HG02798 (cell line): Measurements from ENCODE around the gene FHIT.
"Not testable (repeated sequence)": the region's sequence is repeated elsewhere in the genome, so short reads cannot be mapped to it uniquely, and the experiment has no call there.

Source experiments
- ATAC-seq: cut with Tn5 transposase; IDR thresholded peaks from one replicate; pipeline ENCODE4 v1.9.1; 2021; ENCODE audit warnings: mild to moderate bottlenecking; ENCODE audit not compliant: unreplicated experiment, poor library complexity

Gene FHIT

DNA sequence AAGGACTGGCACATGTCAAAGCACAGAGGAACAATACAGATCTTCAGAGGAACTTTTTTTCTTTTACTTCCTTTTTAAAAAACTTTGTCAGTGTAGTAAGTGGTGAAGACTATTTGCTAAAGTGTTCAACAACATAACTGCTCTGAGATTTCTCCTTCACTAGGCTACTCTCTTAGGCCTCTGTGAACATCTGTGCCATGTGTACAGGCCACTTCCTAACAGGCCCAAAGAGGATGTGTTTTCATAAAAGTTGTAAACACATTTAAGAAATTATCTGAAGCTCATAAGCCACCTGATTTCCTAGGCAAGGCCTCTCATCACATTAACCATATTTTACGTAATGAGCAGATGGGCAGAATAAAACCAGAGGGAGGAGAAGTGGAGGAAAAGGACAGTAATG lies 235.4 kb downstream of the FHIT start:
- no peak for ATAC-seq

DNA sequence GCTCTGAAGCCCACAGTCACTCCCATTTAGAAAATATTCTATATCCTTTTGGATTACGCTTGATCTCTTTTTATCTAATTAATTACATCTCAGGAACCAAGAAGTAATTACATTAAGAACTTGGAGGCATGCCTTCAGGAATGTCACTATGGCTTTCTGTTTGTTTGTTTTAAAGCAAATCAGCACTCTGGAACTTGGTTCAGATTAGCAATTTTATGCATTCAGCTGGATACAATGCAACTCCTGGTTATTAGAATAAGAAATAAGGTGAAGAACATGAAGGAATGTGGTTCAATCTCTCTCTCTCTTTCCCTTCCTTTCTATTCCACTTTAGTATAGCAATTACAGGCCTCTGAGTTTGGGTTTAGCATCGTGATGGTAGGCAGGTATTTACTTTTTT lies 235.8 kb downstream of the FHIT start:
- ATAC-seq, result no peak

DNA sequence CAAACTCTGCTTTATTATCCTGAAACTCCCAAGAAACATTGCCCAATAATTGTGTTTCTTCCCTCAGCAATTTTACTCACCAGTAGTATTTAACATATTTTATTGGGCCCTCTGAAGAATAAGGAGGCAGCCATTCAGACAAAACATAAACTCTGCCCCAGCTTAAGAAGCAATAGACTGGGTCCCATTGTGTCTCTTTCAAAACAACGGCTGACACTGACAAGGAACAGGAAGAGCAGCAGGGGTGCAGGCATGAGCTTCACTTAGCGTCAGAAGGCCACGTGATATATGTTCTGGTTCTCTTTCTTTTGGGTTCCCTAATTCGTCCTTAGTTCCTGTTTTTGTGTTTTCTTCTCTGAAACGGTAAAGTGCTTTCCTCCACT lies 242.3 kb downstream of the FHIT start:
- ATAC-seq, result no peak

DNA sequence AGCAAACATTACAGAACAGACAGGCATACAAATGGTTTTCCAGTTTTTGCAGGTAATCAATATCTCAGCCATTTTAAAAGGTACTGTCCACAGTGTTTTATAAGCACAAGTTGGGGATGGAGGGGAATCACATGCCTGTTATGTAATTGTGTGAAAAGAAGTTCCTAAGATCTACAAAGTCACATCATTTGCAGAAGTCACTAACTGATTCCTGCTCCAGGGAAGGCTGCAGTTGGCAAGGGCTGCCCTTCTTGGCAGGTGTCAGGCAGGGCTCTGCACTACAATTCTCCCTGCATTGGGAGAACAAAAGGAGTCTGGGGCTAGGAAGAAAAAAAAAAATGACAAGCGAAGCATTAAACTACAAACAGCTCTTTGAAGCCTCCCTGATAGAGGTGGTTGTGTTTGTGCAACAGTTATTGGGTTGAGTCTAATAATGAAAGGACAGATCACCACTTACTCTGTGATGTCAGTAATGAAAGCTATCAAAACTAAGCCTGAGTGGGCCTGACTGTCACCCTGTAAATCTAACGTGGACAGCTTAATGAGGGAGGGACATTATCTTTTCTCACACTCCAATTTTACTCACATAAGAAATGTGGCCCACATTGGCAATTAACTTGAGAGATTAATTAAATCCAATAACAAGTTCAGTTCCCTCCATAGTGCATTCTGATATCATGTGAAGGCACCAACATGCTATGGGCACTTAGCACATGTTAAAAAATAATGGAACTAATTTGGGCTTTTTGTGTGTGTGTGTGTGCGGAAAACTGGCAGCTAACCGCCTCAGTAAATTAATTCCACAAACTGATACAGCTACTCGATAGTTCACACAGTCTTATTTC lies 242.9 kb downstream of the FHIT start:
- ATAC-seq, result no peak

DNA sequence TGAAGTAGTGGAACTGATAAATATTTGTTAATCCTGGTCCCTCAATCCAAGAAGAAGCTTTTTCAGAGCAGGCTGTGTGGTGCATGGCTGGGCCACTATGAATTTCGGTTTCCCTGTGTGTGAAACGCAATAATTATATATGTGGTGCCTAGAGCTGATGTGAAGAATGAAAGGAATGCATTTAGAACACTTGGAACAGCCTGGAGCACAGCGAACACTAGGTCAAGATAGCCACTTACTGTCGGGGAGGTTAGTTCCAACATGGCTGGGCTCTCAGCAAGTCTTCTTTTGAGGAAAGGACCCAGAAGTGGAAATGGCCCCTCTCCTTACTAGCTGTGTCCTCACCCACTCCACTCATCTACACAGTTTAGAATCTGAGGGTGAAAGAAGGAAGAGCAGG lies 245.7 kb downstream of the FHIT start:
- ATAC-seq, result no peak

DNA sequence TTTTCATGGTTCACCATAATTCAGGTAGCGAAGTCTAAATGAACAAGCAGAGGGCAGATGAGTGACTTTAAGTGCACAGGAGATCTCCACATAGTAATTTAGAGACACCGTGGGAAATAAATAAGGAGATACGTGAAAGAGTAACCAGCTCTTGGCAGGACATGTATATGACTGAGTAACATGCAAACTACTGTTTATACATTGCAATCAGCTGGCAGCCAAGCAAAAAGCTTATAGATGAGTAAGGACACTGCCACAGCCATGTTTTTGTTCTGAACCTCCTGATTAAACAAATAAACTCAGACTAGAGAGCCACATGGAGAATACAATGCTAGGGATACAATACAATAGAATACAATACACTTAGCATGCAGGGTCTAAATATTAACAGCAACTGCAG lies 252.4 kb downstream of the FHIT start:
- ATAC-seq, result no peak

DNA sequence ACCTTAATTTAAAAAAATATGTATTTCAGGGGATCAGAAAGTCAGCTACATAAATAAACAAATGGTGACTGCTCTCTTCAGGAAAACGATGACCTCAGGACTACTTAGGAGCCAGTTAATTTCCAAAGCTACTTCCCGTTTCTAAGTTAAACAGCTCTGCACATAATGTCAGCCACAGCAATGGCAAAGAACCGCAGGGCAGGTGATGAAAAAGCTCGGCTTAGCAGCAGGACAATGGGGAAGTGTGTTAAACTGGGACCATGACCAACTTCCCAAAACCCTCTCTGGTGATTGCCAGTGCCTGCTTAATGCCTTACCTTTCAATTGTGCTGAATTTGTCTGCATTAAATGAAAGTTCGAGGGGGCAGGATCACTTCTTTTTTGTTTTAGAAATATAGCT lies 258.9 kb downstream of the FHIT start:
- ATAC-seq, result no peak

DNA sequence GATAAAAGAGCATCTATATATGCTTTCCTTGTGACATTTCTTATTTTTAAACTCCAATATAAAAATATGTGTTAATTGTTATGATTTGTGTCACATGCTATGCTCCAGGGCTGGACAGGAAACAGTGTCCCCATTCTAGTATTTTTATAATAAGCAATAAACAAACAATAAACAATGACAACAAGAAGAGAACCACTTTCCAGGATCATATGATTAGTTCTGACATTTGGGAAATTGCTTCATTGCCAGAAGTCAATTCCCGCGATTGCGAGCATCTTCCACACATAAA lies 260.9 kb downstream of the FHIT start:
- no peak for ATAC-seq

DNA sequence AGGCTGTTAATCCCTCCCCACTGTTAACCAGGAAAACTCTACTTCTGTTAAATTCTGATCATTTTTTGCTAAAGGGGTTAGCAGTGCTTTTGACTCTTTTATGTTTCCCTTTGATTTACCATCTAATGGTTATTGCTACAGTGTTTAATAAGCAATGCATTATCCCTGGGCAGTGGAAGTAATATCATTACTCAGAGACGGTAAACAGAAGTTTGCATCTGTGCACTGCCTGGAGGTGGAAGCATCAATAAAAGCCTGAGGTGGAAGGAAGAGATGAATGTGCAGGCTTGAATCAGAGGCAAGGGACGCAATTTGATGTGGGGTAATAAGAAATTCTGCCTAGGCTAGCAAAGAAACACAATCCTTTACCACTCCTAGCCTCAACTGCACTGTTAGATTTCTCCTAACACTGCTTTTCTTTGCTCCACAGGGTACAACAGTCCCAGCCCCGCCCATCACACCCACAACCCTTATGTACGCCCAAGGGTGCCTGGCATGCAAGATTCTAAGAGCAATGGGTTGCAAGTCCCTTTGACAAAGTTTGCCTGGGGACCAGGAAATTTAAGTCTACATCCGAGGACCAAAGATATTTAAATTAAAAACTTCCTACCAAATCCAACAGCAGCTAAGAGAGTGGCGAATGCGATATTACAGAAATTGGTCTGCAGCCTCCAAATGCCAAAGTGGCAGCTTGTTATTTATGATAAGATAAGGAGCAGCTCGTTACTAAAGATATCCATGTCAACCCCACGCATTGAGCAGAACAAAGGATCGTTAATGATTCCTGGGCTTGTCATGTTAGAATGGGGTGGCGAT lies 261.4 kb downstream of the FHIT start:
- no peak for ATAC-seq

DNA sequence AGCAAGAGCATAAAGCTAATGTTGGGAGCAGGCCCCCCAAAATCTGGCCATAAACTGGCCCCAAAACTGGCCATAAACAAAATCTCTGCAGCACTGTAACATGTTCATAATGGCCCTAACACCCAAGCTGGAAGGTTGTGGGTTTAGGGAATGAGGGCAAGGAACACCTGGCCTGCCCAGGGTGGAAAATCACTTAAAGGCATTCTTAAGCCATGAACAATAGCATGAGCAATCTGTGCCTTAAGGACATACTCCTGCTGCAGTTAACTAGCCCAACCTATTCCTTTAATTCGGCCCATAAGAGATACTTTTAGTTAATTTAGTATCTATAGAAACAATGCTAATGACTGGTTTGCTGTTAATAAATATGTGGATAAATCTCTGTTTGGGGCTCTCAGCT lies 264.1 kb downstream of the FHIT start:
- not testable (repeated sequence) for ATAC-seq

DNA sequence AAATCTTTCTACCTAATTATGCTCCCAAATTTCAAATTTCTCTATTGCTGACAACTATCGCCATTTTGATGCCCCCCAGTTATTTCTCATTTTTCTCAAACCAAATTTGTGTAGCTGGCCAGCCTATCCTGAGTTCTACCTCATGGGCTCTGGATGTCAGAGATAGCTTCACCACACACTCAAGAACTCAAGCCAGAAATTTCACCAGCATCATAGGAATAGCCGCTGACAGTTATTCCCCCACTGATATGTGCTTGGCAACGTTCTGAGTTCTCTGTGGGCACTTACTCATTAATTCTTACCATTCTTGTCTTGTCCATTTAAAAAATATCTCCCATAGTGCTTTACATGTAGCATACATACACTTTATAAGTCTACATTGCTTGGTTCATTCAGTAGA lies 264.7 kb downstream of the FHIT start:
- no peak for ATAC-seq

DNA sequence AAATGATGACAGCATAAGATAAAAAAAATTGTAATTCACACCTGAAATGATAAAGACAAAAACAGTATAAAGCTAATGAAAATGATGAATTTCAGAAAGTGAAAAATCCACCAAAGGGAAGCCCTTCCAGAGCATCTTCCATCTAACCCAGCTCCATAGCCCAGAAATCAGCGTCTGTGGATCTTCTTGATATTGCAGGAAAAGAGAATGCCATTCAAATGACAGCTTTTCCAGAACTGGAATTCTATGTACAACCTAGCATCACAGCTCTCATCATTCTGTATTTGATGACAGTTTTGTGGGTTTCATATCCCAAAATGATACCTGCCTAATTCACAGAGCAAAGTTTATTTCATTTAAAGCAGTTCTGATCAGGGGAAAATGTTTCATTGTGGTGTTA lies 267.3 kb downstream of the FHIT start:
- no peak for ATAC-seq

DNA sequence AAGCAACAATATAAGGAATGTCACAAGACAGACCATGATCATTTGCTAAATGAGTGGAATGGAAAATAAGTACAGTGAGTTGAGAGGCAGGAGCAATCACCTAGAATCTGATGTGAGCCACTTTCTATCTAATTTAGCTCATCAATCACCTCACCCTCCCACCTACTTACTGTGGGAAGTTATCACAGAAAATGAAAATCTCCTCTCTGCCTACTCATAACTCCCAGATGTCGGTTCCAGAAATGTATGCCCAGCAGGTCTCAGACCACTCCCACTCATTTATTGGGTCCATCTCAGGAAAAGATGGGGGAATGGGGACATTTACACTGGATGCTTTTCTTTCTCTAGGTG lies 270.9 kb downstream of the FHIT start:
- ATAC-seq, result no peak

DNA sequence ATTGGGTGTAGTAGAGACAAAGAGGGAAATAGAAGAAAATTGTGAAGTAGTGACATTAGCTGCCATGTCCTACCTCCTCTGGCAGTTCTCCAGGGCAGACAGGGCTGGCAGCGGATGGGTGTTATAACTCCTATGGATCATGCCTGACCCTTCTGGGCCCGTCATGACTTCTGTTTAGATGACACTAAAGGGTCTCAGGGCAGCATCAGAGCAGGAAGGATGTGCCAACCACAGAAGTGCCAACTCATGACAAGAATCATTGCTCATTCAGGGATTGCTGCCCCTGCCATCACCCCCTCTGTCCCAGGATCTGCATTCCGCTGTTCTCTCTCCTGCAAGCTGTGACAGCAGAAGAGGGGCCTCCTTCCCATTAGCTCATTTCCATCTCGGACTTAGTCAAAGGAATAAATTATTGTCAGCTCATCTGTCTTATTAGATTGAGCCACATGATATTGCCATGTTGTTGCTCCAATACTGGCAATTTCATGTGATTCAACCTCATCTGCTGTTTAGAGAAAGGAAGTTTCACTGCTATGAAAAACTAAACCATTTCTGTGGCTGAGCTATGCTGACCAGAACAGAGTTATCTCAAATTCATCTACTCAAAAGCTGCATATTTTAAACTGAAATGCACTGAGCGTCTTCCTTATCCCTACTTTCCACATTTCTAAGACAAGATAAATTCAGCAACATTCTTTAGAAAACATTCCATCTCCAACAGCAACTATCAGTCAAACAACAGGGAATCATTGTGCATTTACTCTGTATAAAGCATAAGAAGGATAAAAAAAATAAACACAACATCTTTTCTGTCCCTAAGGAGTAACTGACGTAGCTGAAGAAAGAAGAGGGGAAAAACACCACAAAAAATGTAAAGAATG lies 271.6 kb downstream of the FHIT start:
- no peak for ATAC-seq

DNA sequence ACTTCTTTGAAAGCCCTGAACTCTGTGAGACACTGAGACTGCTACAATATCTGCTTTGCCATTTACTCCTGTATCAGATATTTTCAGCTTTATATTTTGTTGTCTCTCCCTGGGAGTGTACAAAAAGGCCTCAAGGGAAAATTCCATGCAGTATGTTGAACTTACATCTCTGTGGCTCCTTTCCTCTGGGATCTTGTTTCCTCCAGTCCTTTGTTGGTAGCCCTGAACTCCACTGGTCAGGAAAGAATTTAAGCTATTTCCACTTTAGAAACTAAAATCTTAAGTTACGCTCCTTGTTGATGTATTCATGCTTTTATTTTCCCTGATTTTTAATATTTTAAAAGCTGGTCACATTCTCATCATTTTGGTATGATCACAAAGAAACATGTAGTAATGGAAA lies 277.9 kb downstream of the FHIT start:
- ATAC-seq, result no peak

DNA sequence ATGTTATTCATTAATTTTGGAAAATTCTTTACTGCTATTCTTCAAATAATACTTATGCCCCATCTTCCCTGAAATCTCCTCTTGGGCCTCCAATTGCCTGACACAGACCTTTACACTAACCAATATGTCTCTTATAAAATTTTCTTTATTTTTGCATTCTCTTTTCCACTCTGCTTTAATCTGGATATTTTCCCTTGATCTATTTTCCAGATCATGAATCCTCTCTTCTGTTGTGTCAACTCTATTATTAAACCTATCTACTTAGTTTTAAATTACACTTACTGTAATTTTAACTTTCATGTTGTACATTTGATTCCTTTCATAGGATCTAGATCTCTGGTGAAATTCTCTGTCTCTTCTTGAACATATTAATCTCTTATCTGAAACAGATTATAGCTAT lies 278.7 kb downstream of the FHIT start:
- ATAC-seq, result no peak

DNA sequence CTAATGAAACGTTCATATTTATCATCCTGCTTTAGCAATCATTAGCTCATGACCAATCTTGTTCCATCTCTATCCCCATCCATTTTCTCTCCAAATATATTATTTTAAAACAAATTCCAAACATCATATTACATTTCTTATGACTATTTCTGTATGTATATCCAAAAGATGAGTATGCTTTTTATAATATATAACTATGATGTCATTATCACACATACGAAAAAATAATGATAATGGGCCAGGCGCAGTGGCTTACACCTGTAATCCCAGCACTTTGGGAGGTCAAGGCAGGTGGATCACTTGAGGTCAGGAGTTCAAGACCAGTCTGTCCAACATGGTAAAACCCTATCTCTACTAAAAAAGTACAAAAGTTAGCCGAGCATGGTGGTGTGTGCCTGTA lies 280.4 kb downstream of the FHIT start:
- no peak for ATAC-seq

DNA sequence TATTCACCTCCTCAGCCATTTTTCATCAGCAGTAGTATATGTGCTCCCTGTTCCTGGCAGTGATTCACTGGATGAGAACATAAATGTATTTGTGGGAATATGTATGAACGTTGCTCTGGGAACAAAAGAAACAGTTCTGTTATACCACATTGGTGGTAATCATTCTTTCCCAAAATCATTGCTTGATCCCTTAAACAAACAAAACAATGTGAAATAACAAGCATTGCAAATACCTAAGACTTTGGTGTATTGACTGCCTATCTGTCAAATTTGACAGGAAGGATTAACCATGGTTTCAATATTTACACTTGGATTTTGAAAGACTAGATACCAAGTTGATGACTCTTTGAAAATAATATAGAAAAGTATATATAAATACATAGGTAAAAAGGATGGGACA lies 284.1 kb downstream of the FHIT start:
- ATAC-seq, result no peak

DNA sequence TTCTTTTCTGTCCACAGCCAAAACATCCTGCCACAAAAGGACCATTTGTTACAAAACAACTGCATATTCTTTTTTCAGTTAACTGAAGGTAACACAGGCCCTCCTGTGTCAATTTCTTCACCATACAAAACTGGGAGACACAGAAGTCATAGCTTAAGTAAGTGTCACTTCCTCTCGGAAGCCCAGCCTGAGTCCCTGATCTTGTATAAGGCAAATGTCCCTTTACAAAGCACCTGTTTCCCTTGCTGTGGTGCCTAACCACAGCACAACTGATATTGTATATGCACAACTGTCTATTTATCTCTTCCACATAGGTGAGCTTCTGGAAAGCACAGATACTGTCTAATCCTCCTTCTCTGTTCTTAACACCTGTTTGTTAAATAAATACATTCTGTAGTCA lies 293.7 kb downstream of the FHIT start:
- no peak for ATAC-seq

DNA sequence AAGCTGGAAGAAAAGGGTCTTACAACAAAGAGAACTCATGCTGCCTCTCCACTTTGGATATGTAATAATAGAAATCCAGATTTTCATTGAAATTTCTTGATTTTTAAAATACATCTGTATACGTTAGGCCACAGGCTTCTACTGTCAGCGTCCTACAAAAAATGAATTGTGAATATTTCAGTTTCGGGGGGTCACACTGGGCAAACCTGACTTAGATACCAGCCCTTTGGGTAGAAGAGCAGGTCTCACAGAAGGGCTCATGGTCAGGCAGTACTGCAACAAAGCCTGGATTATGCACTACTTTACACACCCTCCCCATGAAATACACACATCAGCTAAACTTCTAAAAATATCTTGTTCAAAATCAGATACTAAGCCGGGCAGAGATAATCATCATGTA lies 294.5 kb downstream of the FHIT start:
- no peak for ATAC-seq

DNA sequence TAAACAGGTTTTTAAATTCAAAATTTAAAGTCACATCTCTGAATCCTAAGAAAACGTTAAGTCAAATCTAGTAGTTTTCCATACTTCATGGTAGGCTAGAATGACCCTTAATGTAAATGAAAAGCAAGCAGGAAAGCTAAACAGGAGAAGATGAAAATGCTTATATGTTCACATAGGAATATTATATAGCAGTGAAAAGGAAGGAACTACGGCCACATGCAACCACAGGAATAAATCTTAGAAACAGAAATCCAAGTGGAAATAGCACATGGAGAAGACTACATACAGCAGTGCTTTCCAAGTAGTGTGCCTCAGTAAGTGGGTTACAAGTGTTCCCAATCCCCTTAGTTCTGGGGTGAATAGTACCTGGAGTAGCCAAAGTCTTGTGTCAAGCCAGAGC lies 296.2 kb downstream of the FHIT start:
- ATAC-seq, result no peak
